Mammary epithelial cell (primary cell): ENCODE results near the gene CYSTM1.

Experiments
- EZH2 ChIP-seq: IDR thresholded peaks from 2 replicates; pipeline ENCODE4 v1.6.1; 2012; ENCODE audit warnings: low read length, inconsistent platforms, borderline replicate concordance
- TF ChIP-seq, protein P1 (sequence below), 2 donors: IDR thresholded peaks in 1 of 2; conservative IDR thresholded peaks in 1 of 2; 2 replicates each; pipeline ENCODE4 v1.5.1; 2011 to 2012; ENCODE audit warnings: inconsistent platforms in 2 of 2, low read length in 2 of 2, mild to moderate bottlenecking in 2 of 2, control low read depth in 1 of 2, low read depth in 1 of 2; ENCODE audit not compliant: insufficient read depth in 1 of 2; ENCODE audit errors: extremely low read depth in 1 of 2

DNA sequence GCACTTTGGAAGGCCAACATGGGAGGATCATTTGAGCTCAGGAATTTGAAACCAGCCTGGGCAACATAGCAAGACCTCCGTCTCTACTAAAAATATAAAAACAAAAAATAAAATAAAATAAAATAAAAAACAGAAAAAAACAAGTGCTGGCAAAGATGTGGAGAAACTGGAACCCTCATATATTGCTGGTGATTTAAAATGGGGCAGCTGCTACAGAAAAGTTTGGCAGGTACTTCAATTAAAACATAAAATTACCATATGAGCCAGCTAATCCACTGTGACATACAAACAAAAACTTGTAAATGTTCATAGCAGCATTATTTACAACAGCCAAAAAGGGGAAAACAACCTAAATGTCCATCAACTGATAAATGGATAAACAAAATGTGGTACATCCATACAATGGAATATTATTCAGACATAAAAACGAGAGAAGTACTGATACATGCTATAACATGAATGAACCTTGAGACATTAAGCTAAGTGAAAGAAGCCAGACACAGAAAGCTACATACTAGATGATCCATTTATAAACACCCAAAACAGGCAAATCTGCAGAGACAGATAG is 85.2 kb downstream of the CYSTM1 start:
- TF ChIP-seq, protein P1, sequence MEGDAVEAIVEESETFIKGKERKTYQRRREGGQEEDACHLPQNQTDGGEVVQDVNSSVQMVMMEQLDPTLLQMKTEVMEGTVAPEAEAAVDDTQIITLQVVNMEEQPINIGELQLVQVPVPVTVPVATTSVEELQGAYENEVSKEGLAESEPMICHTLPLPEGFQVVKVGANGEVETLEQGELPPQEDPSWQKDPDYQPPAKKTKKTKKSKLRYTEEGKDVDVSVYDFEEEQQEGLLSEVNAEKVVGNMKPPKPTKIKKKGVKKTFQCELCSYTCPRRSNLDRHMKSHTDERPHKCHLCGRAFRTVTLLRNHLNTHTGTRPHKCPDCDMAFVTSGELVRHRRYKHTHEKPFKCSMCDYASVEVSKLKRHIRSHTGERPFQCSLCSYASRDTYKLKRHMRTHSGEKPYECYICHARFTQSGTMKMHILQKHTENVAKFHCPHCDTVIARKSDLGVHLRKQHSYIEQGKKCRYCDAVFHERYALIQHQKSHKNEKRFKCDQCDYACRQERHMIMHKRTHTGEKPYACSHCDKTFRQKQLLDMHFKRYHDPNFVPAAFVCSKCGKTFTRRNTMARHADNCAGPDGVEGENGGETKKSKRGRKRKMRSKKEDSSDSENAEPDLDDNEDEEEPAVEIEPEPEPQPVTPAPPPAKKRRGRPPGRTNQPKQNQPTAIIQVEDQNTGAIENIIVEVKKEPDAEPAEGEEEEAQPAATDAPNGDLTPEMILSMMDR (conservative IDR thresholded peaks at IDR 0.05 in 1 of 2, IDR thresholded peaks at IDR 0.05 in 1 of 2; ENCODE audit: extremely low read depth in 1 of 2, insufficient read depth in 1 of 2, low read depth in 1 of 2, low read length in 2 of 2) = no peak
- no peak for TF ChIP-seq EZH2
